HFFc6 (cell line): ENCODE results near the gene PATL1. TPM values are rescaled to one million over a fixed set of nuclear protein-coding genes. Genes with fewer than 3 reads are reported as not detected.
"Not testable (repeated sequence)": the region's sequence is repeated elsewhere in the genome, so short reads cannot be mapped to it uniquely, and the experiment has no call there.

Source experiments
- DNase-seq: peaks from one replicate; pipeline ENCODE4 v3.0.0-alpha.2; 2018
- H3K27ac Mint-ChIP-seq: 2 replicates; pipeline ENCODE4 v1.8.0; 2020; ENCODE audit warnings: mild to moderate bottlenecking, mixed read lengths
- H3K27me3 Mint-ChIP-seq: 2 replicates; pipeline ENCODE4 v1.8.0; 2021; ENCODE audit warnings: mild to moderate bottlenecking, moderate library complexity, mixed read lengths; ENCODE audit not compliant: insufficient read depth
- H3K36me3 Mint-ChIP-seq: 2 replicates; pipeline ENCODE4 v1.8.0; 2021; ENCODE audit warnings: low read depth, mixed read lengths
- H3K4me1 Mint-ChIP-seq: 2 replicates; pipeline ENCODE4 v1.8.0; 2020; ENCODE audit warnings: low read depth, mixed read lengths
- H3K4me3 Mint-ChIP-seq: 2 replicates; pipeline ENCODE4 v1.8.0; 2020; ENCODE audit warnings: mild to moderate bottlenecking, moderate library complexity, mixed read lengths
- H3K9me3 Mint-ChIP-seq: 2 replicates; pipeline ENCODE4 v1.8.0; 2020; ENCODE audit warnings: mild to moderate bottlenecking, mixed read lengths
- CTCF ChIP-seq: fragments of 200-600 bp; sonication (generic); IDR thresholded peaks from 2 replicates; pipeline ENCODE4 v1.5.0; 2021; ENCODE audit warnings: antibody characterized with exemption, mild to moderate bottlenecking
- total RNA-seq, 6 experiments: library from RNA; stranded (reverse); fragmentation: NEBNext Ultra II Directional; extraction: Animal tissue kit (Norgen Biotek cat#: 25700); gene quantifications; 2 replicates in 1 of 6; 3 replicates in 5 of 6; pipeline ENCODE4 v1.2.3, GENCODE V29; 2021

Gene PATL1
- total RNA-seq, 6 experiments from 2014 or later: 29.0 to 40.3 (median 35.2) TPM

DNA sequence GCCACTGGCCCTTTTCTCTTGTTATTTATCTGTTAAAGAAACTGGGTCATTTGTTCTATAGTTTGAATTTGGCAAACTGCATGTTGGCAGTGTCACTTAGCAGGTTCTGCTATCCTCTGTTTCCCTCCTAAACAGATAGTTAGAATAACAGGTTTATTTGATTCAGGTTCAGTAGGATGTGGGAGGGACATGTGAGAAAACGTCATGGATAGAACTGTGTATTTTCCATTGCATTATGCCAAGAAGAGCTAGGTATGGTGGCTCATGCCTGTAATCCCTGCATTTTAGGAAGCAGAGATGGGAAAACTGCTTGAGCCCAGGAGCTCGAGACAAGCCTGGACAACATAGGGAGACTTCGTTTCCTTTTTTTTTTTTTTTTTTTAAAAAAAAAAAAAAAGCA, 24.3 kb downstream of the PATL1 start:
- peaks cover 60% of the 10 kb centered on the region for H3K36me3 Mint-ChIP-seq
- peaks cover 24% of the 10 kb centered on the region for H3K4me1 Mint-ChIP-seq
- H3K9me3 Mint-ChIP-seq: no peaks in the 10 kb centered on the region
- H3K27ac Mint-ChIP-seq: peak overlapping the region; percentile 22; the same call in 1 of the 2 replicates
- no peaks in the 10 kb centered on the region; the same call in none of the 2 replicates for H3K27me3 Mint-ChIP-seq
- no peak for TF ChIP-seq CTCF
- DNase-seq: no peak
- no peak overlapping the region for H3K4me3 Mint-ChIP-seq

DNA sequence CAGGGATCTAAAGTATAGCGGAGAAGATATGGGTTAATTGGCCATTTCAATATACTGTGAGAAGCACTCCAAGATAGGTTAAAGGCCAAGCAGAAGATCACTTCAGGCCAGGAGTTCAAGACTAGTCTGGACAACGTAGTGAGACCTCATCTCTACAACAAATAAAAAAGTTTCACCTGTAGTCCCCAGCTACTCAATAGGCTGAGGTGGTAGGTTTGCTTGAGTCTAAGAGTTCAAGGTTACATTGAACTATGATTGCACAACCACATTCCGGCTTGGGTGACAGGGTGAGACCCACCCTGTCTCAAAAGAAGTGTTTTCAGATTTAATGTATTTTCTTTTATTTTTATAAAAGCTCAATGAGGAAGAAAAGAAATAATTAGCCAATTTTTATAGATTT, 25.4 kb downstream of the PATL1 start:
- Mint-ChIP-seq H3K27ac (no peak overlapping the region), H3K4me3 (no peak overlapping the region), H3K9me3 (no peaks in the 10 kb centered on the region), H3K4me1 (peaks cover 24% of the 10 kb centered on the region), H3K27me3 (no peaks in the 10 kb centered on the region; the same call in none of the 2 replicates), H3K36me3 (peaks cover 60% of the 10 kb centered on the region)
- DNase-seq: no peak
- no peak for TF ChIP-seq CTCF

- DNase-seq: peak; percentile 8
- no peak overlapping the region for H3K4me3 Mint-ChIP-seq
- TF ChIP-seq CTCF: no peak
- H3K27ac Mint-ChIP-seq: peak overlapping the region; percentile 60
- H3K27me3 Mint-ChIP-seq: no peaks in the 10 kb centered on the region; the same call in none of the 2 replicates
- no peaks in the 10 kb centered on the region for H3K9me3 Mint-ChIP-seq
- H3K4me1 Mint-ChIP-seq: peaks cover 24% of the 10 kb centered on the region
- H3K36me3 Mint-ChIP-seq: peaks cover 61% of the 10 kb centered on the region
Observed at GRCh38 chr11:59641156-59641555, 27.7 kb downstream of the PATL1 start.

- Mint-ChIP-seq H3K27me3 (peaks cover 2% of the 10 kb centered on the region; the same call in 1 of the 2 replicates), H3K4me1 (peaks cover 9% of the 10 kb centered on the region; the same call in 1 of the 2 replicates), H3K27ac (no peak overlapping the region), H3K9me3 (no peaks in the 10 kb centered on the region), H3K4me3 (no peak overlapping the region), H3K36me3 (no peaks in the 10 kb centered on the region; the same call in 1 of the 2 replicates)
- DNase-seq: no peak
- TF ChIP-seq CTCF: no peak
Observed at GRCh38 chr11:59630493-59630892, 38.3 kb downstream of the PATL1 start.

- no peak overlapping the region for H3K4me3 Mint-ChIP-seq
- peaks cover 2% of the 10 kb centered on the region; the same call in 1 of the 2 replicates for H3K27me3 Mint-ChIP-seq
- DNase-seq: no peak
- H3K4me1 Mint-ChIP-seq: peaks cover 9% of the 10 kb centered on the region; the same call in 1 of the 2 replicates
- no peak overlapping the region for H3K27ac Mint-ChIP-seq
- TF ChIP-seq CTCF: no peak
- H3K36me3 Mint-ChIP-seq: no peaks in the 10 kb centered on the region; the same call in 1 of the 2 replicates
- H3K9me3 Mint-ChIP-seq: no peaks in the 10 kb centered on the region
Observed at GRCh38 chr11:59629996-59630395, 38.8 kb downstream of the PATL1 start.

- not testable (repeated sequence) for H3K36me3 Mint-ChIP-seq, H3K27me3 Mint-ChIP-seq, H3K4me3 Mint-ChIP-seq, H3K27ac Mint-ChIP-seq, H3K9me3 Mint-ChIP-seq, H3K4me1 Mint-ChIP-seq
- DNase-seq: peak; percentile 8
- peak; percentile 71 for TF ChIP-seq CTCF
Observed at GRCh38 chr11:59626969-59627368, 41.9 kb downstream of the PATL1 start.
